ENCODE results near the gene PSMC6. TPM values are rescaled to one million over a fixed set of nuclear protein-coding genes. Genes with fewer than 3 reads are reported as not detected.

The PSMC6 gene
- total and polyA plus RNA-seq, 4 donors: 69.5 to 165 (median 82.6) TPM

GRCh38 chr14:52776816-52777215, 69.8 kb downstream of the PSMC6 start:
- no peak for ATAC-seq (ENCODE audit: insufficient read depth, low FRiP score)
- no peak for TF ChIP-seq CTCF (IDR thresholded peaks at IDR 0.05; ENCODE audit: control extremely low read depth, extremely low read depth)
- H3K9me3 ChIP-seq (ENCODE audit: control insufficient read depth in 4 of 4, insufficient read depth in 3 of 4, low read length in 3 of 4): no peaks in the 10 kb centered on the region
- 91% methylated on average over 7 of the region's 7 CpGs for WGBS, 2 donors
- no peak overlapping the region for H3K4me3 ChIP-seq
- H3K27me3 ChIP-seq (ENCODE audit: control insufficient read depth in 3 of 3, insufficient read depth in 3 of 3, low read length in 2 of 3): no peaks in the 10 kb centered on the region
- H3K27ac ChIP-seq (ENCODE audit: low read depth in 1 of 2, low read length in 1 of 2): no peak overlapping the region
- peaks cover 7 to 14% (median 10%) of the 10 kb centered on the region in 4 donors for H3K36me3 ChIP-seq (ENCODE audit: control insufficient read depth in 4 of 4, insufficient read depth in 4 of 4, low read length in 4 of 4)
- no peak overlapping the region for H3K9ac ChIP-seq (ENCODE audit: insufficient read depth in 1 of 2, low read length in 2 of 2)
- peaks cover 0 to 1% (median 0%) of the 10 kb centered on the region in 5 donors for H3K4me1 ChIP-seq (ENCODE audit: control insufficient read depth in 5 of 5, insufficient read depth in 5 of 5, low read length in 5 of 5)
- no peak for DNase-seq

Other genes starting within 250 kb of the PSMC6 start
- gene TXNDC16, start 154.7 kb upstream of the PSMC6 start, total RNA-seq: 10 to 100 TPM in 1 of 2 donors, 1 to 10 TPM in 1; 5.2 to 22.1 TPM
- gene TXNDC16, start 154.7 kb upstream of the PSMC6 start, polyA plus RNA-seq: 1 to 10 TPM; 1.5 to 1.6 TPM
- 1 to 10 TPM in 1 of 2 donors, under 1 TPM in 1; 0.71 to 7.0 TPM for gene GPR137C, start 154.4 kb upstream of the PSMC6 start, total RNA-seq
- gene GPR137C, start 154.4 kb upstream of the PSMC6 start, polyA plus RNA-seq: under 1 TPM; 0.26 to 0.59 TPM
- 10 to 100 TPM; 62.7 to 88.7 TPM for gene ERO1A, start 11.6 kb upstream of the PSMC6 start, total RNA-seq
- 10 to 100 TPM; 18.6 to 41.1 TPM for gene ERO1A, start 11.6 kb upstream of the PSMC6 start, polyA plus RNA-seq
- gene STYX, start 23.0 kb downstream of the PSMC6 start, total RNA-seq: 10 to 100 TPM; 10.4 to 21.6 TPM
- gene STYX, start 23.0 kb downstream of the PSMC6 start, polyA plus RNA-seq: 1 to 10 TPM; 3.9 to 4.0 TPM
- 10 to 100 TPM; 10.1 to 18.3 TPM for gene GNPNAT1, start 84.4 kb downstream of the PSMC6 start, total RNA-seq
- gene GNPNAT1, start 84.4 kb downstream of the PSMC6 start, polyA plus RNA-seq: 10 to 100 TPM in 1 of 2 donors, 1 to 10 TPM in 1; 7.2 to 14.5 TPM
- 100 to 1,000 TPM in 1 of 2 donors, 10 to 100 TPM in 1; 88.5 to 170 TPM for gene FERMT2, start 243.8 kb downstream of the PSMC6 start, total RNA-seq
- gene FERMT2, start 243.8 kb downstream of the PSMC6 start, polyA plus RNA-seq: 10 to 100 TPM; 33.2 to 44.8 TPM

Measured in lung (tissue), 12 donors.